Lung (tissue), 12 donors: ENCODE results near the gene TIMM10. TPM values are rescaled to one million over a fixed set of nuclear protein-coding genes. Genes with fewer than 3 reads are reported as not detected.

ENCODE experiments used
- ATAC-seq: fragments of 200-7000 bp; cut with Tn5 transposase; one replicate; pipeline ENCODE4 v1.9.1; 2020; ENCODE audit warnings: moderate number of reproducible peaks; ENCODE audit not compliant: insufficient read depth, low FRiP score
- DNase-seq, 3 donors: peaks; one replicate each; pipeline ENCODE4 v3.0.0-alpha.2; 2013 to 2017
- H3K27ac ChIP-seq, 2 donors: one replicate each; pipeline ENCODE4 v1.5.1; 2013; ENCODE audit warnings: mild to moderate bottlenecking in 2 of 2, moderate library complexity in 2 of 2, control low read depth in 1 of 2, inconsistent platforms in 1 of 2, low read depth in 1 of 2, low read length in 1 of 2
- H3K27me3 ChIP-seq, 3 donors: one replicate each; pipeline ENCODE4 v1.5.1; 2013; ENCODE audit warnings: low read length in 2 of 3; ENCODE audit not compliant: control insufficient read depth in 3 of 3, insufficient read depth in 3 of 3
- H3K36me3 ChIP-seq, 4 donors: one replicate each; pipeline ENCODE4 v1.5.1; 2013; ENCODE audit warnings: low read length in 4 of 4, mild to moderate bottlenecking in 1 of 4, moderate library complexity in 1 of 4; ENCODE audit not compliant: control insufficient read depth in 4 of 4, insufficient read depth in 4 of 4
- H3K4me1 ChIP-seq, 5 donors: one replicate each; pipeline ENCODE4 v1.5.1; 2013; ENCODE audit warnings: low read length in 5 of 5, mild to moderate bottlenecking in 2 of 5, moderate library complexity in 1 of 5; ENCODE audit not compliant: control insufficient read depth in 5 of 5, insufficient read depth in 5 of 5
- H3K4me3 ChIP-seq: one replicate; pipeline ENCODE4 v1.5.1; 2013; ENCODE audit warnings: mild to moderate bottlenecking, control low read depth, moderate library complexity
- H3K9ac ChIP-seq, 2 donors: one replicate each; pipeline ENCODE4 v1.5.1; 2013; ENCODE audit warnings: low read length in 2 of 2, control low read depth in 1 of 2; ENCODE audit not compliant: insufficient read depth in 1 of 2
- H3K9me3 ChIP-seq, 4 donors: one replicate each; pipeline ENCODE4 v1.5.1; 2013; ENCODE audit warnings: low read length in 3 of 4, mild to moderate bottlenecking in 1 of 4, moderate library complexity in 1 of 4; ENCODE audit not compliant: control insufficient read depth in 4 of 4, insufficient read depth in 3 of 4
- WGBS, 2 donors: extraction: QIAGEN DNeasy Blood & Tissue Kit; methylation state at CpG; one replicate each; pipeline ENCODE4 v1.1.7; 2013; 5-methylcytosine and 5-hydroxymethylcytosine counted together
- polyA plus RNA-seq, 2 donors: library from polyadenylated mRNA; stranded (reverse); fragments of 200-250 nt; gene quantifications; one replicate each; pipeline ENCODE4 v1.2.1, GENCODE V29; 2013
- total RNA-seq, 2 donors: library from RNA; depleted of rRNA in 1 of 2; stranded (reverse); fragments of >200 nt in 1 of 2; gene quantifications; one replicate each; pipeline ENCODE4 v1.2.1, GENCODE V29; 2014 to 2021
- TF ChIP-seq, protein P1 (sequence below): IDR thresholded peaks from 2 replicates; pipeline ENCODE4 v1.5.1; 2012; ENCODE audit warnings: mild to moderate bottlenecking; ENCODE audit errors: control extremely low read depth, extremely low read depth
- donor health status: control.
- donor health status: control.
- donor health status: Bipolar disorder and iron deficiency.
- donor health status: healthy.
- donor health status: DM: yes; HTN: yes; CAD: no.

Gene TIMM10
- total and polyA plus RNA-seq, 4 donors: 10.4 to 64.7 (median 45.8) TPM

DNA sequence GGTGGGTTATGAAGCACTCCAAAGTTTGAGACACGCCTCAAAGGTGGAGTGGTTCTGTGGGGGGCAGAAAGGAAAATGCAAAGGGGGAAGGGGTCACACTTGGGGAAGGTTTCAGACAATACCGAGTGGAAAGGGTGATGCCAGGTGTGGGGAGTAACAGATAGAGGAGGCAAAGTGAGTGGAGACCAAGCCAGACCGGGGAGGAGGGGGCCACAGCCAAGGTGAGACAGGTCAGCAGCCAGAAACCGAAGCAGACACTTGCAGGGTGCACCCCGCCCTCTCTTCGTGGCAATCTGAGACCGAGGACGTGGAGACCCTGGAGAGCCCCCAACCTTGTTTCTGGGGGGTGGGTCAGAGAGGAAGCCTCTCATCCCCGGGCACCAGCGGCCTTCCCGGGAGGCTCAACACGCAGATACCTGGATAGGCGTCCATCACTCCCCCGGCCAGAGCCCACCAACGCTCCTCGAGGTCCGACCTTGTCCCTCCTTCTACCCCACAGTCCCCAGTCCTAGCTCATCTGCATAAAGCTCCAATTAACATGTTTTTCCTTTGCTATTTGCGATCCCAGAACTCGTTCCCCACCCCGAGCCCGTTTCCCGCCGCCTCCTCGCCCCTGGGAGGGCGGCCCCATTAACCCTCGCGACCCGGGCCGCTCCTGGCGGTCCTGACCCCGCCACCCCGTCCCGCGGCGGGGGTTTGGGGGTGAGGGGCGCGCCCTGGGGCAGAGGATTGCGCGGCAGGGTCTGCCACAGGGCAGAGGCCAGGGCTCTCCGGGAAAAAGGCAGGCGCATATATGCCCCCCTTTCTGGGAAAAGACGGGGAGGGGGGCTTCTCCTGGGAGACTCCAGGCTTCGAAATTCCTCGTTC, 48.4 kb downstream of the TIMM10 start:
- Histone ChIP-seq H3K9ac (no peak overlapping the region), H3K36me3 (peaks cover 0 to 10% (median 2%) of the 10 kb centered on the region in 4 donors), H3K9me3 (peaks cover 0 to 5% (median 0%) of the 10 kb centered on the region in 4 donors), H3K27ac (no peak overlapping the region), H3K27me3 (peaks cover 0 to 50% (median 25%) of the 10 kb centered on the region in 3 donors), H3K4me1 (peaks cover 4 to 14% (median 8%) of the 10 kb centered on the region in 5 donors), H3K4me3 (no peak overlapping the region)
- TF ChIP-seq, protein P1, sequence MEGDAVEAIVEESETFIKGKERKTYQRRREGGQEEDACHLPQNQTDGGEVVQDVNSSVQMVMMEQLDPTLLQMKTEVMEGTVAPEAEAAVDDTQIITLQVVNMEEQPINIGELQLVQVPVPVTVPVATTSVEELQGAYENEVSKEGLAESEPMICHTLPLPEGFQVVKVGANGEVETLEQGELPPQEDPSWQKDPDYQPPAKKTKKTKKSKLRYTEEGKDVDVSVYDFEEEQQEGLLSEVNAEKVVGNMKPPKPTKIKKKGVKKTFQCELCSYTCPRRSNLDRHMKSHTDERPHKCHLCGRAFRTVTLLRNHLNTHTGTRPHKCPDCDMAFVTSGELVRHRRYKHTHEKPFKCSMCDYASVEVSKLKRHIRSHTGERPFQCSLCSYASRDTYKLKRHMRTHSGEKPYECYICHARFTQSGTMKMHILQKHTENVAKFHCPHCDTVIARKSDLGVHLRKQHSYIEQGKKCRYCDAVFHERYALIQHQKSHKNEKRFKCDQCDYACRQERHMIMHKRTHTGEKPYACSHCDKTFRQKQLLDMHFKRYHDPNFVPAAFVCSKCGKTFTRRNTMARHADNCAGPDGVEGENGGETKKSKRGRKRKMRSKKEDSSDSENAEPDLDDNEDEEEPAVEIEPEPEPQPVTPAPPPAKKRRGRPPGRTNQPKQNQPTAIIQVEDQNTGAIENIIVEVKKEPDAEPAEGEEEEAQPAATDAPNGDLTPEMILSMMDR: no peak
- ATAC-seq (no peak), DNase-seq (no peak)
- 21 to 24% methylated on average over 42 to 44 of the region's 44 CpGs for WGBS, 2 donors

DNA sequence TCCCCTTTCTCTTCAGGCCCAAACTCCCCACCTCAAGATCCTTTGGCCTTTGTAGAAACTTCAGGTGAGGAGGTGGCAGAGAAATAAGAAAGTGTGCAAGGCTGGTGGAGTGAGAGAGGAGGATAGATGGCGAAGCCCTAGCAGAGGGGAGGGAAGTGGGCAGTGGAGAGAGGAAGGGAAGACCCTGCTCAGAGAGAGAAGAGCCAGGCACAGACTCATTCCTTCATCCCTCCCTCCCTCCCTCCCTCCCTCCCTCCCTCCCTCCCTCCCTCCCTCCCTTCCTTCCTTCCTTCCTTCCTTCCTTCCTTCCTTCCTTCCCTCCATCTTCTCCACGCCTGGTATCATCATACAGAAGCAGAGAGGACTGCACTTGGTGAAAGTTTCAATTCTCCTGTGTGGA, 49.2 kb downstream of the TIMM10 start:
- ATAC-seq (no peak), DNase-seq (no peak)
- 42 to 61% methylated on average over 2 of the region's 2 CpGs for WGBS, 2 donors
- Histone ChIP-seq H3K4me1 (peaks cover 4 to 21% (median 15%) of the 10 kb centered on the region in 5 donors), H3K4me3 (no peak overlapping the region), H3K27me3 (peaks cover 0 to 55% (median 25%) of the 10 kb centered on the region in 3 donors), H3K9me3 (peaks cover 0 to 5% (median 0%) of the 10 kb centered on the region in 4 donors), H3K9ac (no peak overlapping the region), H3K36me3 (peaks cover 0 to 6% (median 2%) of the 10 kb centered on the region in 4 donors), H3K27ac (no peak overlapping the region)
- TF ChIP-seq, protein P1: no peak

DNA sequence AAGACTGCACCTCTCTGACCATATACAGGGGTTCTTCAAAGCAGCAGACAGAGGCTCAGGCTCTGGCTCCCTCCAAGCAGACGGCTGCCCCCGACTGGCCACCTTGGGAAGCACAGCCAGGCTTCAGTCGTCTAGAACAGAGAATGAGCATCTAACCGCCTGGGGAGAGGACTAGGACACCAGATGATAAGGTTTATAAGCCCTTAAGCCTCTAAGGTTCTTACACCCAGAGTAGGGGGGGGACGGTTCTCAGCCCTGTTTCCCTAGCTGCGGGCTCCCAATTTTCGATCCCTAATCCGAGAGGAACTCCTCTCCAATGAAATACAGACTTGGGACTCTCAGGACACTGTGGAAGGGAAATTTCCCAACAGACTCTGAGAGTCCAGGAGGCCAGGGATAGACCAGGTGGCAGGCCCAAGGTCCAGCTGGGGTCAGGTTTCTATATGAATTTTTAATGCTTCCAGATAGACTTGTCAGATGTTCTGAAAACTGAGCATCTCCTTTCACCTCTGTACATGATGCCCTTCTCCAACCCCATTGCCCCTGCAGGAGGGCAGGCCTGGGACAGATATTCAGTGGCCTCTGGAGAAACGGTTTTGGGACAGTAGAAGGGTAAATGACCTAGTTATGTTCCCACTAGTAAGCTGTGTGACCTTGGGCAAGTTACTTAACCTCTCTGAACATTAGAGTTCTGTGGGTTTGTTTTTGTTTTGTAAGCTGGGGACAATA, 50.0 kb downstream of the TIMM10 start:
- peaks cover 4 to 26% (median 21%) of the 10 kb centered on the region in 5 donors for H3K4me1 ChIP-seq
- H3K4me3 ChIP-seq: no peak overlapping the region
- ATAC-seq (no peak), DNase-seq (peak in 2 of 3 donors; percentile 57 to 70)
- peaks cover 0 to 5% (median 0%) of the 10 kb centered on the region in 4 donors for H3K9me3 ChIP-seq
- H3K27me3 ChIP-seq: peaks cover 0 to 61% (median 31%) of the 10 kb centered on the region in 3 donors
- WGBS, 2 donors: 37 to 47% methylated on average over 9 of the region's 9 CpGs
- H3K27ac ChIP-seq: no peak overlapping the region
- no peak overlapping the region for H3K9ac ChIP-seq
- TF ChIP-seq, protein P1: peak; percentile 40
- peaks cover 0 to 6% (median 2%) of the 10 kb centered on the region in 4 donors for H3K36me3 ChIP-seq
